NCI-H774 (cell line): ENCODE data around the gene VAMP5.
"Not testable (repeated sequence)": the region's sequence is repeated elsewhere in the genome, so short reads cannot be mapped to it uniquely, and the experiment has no call there.

Experiments used
- DNase-seq: peaks from one replicate; lab custom pipeline; 2025; lab: John Stamatoyannopoulos, UW

VAMP5 gene, protein sequence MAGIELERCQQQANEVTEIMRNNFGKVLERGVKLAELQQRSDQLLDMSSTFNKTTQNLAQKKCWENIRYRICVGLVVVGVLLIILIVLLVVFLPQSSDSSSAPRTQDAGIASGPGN

DNA sequence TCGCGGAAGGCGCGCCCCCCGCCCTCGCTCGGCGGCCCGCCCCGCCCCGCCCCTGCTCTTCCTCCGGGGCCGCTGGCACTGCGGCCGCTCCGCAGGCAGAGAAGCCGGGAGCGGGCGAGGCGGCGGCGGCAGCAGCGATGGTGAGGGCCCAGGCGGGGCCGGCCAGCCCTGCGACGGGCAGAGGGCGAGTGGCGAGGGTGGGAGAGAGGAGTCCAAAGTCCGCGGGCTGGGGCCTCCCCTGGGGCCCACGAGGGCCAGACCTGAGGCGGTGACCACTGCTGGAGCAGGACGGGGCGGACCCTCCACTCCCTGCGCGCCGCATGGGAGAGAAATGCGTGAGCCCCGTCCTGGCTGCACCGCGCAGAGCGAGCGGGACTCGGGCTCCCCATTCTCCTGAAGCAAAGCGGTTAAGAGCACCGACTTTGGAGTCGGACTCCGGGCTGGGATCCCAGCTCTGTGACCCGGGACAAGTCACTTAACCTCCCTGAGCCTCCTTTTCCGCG is at the start of gene VAMP5:
VAMP5 (plus strand) TSS at position 78 of the 503 bp plus-strand sequence; CDS start at position 138, 60 bp downstream.
- DNase-seq, result no peak

DNA sequence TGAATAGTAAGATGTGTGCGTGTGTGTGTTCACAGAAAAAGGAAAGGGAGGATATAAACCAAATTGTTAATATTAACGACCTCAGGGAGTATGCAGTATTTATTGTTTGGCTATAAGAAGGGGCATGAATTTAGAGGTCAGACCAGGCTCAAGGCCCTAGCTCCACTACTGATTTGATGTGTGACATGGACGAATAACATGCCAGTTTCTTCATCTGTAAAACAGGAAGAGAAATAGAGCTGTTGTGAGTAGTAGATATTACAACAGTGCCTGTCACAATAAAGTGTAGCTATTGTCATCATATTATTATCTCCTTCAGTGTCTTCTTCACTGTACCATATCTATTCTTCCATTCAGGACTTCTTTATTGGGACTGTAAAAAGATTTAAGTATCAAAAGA is 49.4 kb upstream of the VAMP5 start:
- DNase-seq, result no peak

DNA sequence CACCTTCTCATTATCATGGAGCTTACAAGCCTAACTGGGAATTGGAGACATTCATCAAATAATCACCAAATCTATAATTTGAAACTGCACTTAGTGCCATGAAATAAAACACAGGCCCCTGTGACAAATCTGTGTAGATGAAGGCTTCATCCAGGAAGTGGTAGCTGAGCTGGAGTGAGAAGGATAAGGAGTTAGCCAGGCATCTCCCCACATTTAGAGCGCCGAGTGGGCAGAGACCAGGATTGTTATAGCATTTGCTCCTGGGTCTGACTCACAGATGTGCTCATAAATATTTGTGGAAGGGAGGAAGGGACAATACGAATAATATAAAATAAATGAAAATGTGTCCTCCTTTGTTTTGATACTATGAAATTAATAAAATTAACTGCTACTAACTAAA is 47.8 kb upstream of the VAMP5 start:
- DNase-seq, result no peak

DNA sequence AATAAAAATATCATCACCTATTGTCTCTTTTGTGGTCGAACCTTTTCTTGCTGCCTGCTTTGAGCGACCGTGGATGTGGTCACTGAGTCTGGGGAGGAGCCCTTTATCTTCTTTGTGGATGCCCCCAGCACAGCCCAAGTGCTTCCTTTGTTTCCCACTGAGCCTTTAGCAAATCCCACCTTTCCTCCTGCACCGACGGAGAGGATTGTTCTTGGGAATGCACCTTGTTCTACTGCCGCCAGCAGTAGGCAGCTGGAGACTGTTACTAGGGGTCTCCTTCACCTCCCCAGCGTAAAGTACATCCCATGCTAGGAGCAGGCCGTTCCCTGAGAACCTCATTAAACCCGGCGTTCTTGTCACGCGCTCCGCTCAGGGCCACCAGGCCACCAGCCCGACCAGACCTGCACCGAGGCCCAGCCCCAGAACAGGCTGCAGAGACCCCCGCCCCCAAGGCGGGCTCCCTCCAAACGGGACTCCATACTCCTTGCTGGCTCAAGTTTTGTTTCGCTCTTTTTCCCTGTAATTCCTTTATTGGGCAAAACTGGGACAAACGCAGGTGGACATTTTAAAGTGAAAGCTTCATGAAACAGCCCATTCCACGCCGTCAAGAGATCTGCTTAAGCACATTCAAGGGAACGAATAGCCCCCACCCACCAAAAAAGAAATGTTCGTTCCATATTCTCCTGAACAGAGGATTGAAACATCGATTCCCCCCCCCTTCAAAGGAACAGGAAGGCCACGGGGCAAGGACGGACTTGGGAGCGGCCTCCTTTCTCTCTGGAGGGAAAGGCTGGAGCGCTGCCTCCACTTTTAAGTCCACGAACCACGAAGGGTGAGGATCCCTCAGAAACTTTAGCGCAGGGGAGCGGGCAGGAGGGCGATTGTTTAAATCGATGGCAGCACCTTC is 46.4 kb upstream of the VAMP5 start:
- DNase-seq, result no peak

DNA sequence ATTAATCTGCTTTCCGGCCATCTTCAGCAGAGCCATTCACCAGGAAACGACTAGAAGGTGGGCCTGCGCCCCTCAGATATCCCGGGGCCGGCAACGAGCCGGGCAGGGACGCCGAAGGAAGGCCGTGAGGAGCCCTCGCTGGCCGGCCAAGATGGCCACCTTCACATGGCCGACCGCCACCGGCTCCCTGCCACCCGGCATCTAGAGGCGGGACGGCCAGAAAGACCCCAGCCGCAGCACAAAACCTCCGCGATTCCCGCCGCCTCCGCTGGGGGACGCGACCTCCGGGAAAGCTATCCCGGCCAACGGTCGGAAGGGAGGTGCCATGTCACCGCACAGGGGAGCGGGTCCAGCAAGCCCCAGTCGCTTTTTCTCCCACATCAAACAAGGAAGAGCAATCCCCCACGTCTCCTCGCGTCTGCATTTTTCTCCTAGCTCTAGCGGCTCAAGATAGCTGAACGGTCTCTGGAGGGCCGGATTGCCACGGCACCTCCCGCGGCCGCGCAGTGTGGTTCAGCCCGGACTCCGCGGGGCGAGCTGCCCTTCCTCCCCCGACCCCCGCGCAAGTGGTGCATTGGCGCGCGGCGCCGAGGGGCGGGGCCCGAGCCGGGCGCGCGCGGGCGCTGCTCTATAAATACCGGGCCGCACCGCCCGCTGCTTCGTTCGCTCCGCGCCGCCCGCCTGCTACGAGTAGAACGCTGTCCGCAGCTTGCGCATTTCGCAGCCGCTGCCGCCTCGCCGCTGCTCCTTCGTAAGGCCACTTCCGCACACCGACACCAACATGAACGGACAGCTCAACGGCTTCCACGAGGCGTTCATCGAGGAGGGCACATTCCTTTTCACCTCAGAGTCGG is 45.5 kb upstream of the VAMP5 start, which contains the start of gene MAT2A:
MAT2A (plus strand) TSS at position 662 of the 854 bp plus-strand sequence; CDS start at position 782, 120 bp downstream.
- peak; percentile 89 for DNase-seq

DNA sequence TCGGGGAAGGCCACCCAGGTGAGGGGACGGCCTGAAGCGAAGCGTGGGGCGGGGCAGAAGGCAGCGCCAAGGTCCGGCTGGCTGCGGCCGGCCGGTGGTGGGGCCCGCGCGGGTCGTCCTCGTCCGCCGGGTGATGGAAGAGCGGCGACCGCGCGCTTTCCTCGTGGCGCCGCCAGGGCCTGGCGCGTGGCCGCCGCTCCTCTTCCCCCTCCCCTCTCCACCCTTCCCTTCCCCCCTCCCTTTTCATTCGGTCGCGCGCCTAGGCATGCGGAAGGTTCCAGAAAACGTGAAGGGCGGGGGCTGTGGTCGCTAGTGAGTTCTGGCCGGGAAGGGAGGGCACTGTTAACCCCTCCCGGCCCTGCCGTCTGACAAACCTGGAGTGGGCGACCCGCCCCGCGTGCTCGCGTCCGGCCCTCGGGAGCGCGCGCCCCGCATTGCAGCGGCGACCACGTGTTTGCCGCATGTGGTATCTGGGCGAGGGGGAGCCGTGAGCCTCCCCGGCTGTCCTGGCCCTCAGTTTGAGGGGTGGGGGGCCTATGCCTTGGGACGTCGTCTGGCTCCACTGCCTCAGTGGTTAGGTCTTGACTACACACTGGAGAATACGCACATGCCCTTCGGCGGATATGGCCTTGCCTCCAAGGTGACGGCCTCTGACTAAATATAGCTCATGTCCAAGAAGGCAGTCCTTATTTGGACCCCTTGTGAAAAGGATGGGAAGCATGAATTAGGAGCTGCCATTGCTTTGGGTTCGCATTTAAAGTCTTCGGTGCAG is 44.7 kb upstream of the VAMP5 start:
- peak; percentile 31 for DNase-seq

DNA sequence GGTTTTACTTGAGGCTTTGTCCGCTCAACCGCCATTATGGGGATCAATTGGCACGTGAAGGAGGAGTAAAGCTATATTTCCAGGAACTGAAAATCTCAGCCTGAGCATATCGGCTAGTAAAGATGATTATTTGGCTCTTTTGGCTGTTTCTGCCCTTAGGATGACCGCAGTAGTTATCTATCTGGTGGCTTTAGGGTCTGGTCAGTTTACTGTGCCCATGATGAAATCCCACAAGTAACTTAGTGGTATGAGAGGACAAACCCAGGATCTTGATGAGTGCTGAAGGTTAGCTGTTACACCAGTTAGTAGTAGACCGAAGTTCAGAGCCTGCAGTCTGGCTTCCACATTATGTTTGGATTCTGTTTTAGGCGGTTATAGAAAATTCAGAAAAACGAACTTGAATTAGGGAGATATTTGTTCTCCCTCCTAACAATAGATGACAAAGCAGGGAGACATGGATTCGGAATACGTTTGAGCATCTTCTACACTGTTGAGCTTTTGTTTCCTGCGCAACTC is 44.0 kb upstream of the VAMP5 start:
- DNase-seq, result no peak

DNA sequence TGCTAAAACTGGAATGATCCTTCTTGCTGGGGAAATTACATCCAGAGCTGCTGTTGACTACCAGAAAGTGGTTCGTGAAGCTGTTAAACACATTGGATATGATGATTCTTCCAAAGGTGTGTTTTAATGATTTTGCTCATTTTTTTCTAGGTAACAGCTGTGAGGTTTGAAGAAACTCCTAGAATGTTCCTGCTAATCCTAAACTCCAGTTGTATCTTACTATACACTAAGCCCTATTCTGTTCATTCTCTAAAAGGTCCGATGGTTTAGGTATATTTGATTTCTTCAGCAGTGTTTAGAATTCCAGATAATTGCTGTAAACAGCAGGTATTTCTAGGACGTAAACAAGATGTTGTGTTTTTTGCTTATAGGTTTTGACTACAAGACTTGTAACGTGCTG is 43.0 kb upstream of the VAMP5 start:
- DNase-seq, result no peak

DNA sequence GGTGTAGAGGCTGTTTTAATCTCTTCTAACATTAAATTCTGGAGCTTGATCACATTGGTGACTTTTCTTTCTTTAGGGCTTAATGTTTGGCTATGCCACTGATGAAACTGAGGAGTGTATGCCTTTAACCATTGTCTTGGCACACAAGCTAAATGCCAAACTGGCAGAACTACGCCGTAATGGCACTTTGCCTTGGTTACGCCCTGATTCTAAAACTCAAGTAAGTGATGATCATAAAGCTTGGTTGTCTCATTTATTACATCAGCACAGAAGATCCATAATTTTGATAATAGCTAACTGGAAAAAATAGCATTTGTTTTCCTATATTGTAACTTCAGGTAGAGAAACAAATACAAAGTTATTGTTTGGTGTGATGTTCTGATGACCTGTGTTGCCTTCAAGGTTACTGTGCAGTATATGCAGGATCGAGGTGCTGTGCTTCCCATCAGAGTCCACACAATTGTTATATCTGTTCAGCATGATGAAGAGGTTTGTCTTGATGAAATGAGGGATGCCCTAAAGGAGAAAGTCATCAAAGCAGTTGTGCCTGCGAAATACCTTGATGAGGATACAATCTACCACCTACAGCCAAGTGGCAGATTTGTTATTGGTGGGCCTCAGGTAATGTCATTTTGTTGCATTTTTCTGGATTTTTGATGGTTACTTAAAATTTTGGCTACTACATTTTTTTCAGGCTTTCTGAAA is 42.3 kb upstream of the VAMP5 start:
- DNase-seq, result no peak

DNA sequence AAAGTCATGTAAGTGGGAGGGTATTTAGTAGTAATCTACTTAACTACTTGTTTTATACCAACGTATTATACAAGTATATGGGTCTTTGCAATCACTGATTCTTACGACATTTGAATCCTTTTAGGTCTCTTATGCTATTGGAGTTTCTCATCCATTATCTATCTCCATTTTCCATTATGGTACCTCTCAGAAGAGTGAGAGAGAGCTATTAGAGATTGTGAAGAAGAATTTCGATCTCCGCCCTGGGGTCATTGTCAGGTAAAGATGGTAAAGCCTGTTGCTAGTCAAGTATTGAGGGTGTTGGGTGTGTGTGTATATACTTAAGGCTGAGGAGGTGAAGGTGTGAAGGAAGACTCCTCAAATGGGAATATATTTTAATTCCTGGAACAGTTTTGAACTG is 41.5 kb upstream of the VAMP5 start:
- DNase-seq, result no peak

DNA sequence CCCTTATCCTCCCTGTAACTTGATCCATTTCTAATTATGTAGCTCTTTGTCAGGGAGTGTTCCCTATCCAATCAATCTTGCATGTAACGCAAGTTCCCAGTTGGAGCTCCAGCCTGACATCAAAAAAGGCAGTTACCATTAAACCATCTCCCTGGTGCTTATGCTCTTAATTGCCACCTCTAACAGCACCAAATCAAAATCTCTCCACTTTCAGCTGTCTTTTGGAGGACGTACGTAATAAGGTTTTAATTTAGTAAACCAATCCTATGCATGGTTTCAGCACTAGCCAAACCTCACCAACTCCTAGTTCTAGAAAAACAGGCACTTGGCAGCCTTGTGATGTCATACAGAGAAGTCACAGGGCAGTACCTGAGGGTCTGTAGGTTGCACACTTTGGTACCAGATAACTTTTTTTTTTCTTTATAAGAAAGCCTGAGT is 40.0 kb upstream of the VAMP5 start:
- not testable (repeated sequence) for DNase-seq

DNA sequence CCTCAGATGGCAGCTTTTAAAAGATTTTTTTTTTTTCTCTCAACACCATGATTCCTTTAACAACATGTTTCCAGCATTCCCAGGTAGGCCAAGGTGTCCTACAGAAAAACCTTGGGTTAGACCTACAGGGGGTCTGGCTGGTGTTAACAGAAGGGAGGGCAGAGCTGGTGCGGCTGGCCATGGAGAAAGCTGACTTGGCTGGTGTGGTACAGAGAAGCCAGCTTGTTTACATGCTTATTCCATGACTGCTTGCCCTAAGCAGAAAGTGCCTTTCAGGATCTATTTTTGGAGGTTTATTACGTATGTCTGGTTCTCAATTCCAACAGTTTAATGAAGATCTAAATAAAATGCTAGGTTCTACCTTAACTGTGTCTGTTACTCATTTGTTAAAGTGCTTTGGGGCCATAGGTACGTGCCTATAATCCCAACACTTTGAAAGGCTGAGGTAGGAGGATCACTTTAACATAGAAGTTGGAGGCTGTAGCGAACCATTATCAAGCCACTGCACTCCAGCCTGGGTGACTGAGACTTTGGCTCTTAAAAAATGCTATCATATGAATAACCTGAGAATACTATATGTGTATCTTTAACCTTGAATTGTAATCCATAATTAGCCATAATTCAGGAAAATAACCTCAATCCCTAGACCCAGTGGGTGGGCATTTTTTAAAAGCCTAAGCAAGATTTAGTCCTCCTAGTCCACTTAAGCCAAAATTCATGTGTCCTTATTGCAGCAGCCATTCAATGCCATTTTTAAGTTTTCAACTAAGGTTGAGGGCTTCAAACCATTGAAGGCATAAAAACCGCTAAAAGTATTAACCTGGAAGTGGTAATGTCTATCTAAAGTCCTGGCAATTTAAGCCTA is 39.1 kb upstream of the VAMP5 start:
- DNase-seq, result not testable (repeated sequence)

DNA sequence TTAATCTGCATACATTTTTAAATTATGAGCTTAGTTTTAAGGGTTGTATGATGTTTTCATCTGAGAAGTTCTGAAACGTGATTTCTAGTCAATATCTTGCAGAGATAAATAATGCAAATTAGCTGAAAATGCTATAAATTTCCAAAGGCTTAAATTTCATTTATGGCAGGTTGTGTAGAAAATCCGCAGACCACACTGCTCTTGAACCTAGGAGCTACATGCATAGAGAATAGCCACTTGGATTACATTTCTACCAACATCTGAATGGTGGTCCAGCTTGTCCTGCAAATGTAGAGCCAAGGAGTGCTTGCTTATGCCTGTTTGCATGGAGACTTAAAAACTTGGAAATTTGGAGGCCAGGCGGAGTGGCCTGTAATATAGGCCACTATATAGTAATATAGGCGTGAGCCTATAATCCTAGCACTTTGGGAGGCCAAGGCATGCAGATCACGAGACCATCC is 38.4 kb upstream of the VAMP5 start:
- no peak for DNase-seq

DNA sequence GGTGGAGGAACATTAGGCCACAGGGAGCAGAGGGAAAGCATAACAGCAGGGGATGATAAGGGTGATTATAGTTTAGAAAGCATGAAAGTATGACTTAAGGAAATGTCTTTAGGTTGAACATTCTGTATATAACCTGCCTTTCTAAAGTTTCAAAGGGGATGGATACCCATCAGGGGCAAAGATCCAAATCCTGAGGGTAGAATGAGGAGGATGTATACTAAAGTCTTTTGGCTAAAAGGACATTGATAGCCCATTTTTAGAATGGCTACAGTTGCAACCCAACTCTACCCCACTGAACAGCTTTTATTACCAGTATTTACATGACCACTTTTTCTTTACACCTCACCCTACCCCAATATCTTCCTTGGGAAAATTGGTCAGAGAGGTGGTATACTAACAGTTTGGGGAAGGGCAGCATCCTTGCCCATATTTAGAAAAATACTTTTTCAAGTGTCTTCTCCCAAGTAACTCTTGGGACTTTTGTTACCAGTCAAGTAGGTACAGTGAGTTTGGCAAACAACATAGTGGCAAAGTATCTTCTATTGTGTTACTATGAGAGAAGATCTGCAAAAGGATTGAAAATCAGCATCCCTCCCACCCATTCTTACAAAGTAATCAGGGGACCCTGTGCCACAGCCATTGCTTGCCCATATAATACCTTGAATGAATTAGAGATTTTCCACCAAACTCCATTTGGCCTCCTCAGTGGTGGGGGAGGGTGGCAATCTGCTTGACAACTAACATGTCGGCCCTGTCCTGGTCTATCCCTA is 37.0 kb upstream of the VAMP5 start:
- no peak for DNase-seq

DNA sequence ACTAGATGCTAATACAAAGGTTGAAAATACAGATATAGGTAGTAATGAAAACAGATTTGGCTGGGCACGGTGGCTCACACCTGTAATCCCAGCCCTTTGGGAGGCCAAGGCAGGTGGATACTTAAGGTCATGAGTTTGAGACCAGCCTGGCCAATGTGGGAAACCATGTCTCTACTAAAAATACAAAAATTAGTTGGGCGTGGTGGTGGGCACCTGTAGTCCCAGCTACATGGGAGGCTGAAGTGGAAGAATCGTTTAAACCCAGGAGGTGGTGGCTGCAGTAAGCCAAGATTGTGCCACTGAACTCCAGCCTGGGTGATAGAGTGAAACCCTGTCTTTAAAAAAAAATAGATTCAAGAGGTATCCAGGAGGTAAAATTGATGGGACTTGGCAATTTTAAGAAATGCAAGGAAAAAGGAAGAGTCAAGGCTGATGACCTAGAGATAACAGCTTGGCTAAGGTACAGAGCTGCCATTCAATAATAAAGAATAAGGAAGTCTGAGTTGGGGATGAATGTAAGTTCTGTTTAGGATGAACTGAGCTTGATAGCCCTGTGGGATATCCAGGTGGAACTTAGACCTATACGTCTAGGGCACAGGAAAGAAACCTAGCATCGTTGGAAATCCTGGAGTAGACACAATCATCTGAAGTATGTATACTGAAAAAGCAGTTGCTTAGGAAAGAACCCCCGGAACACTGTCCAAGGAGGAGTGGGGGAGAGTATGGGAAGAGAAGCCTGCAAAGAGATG is 36.2 kb upstream of the VAMP5 start:
- no peak for DNase-seq

DNA sequence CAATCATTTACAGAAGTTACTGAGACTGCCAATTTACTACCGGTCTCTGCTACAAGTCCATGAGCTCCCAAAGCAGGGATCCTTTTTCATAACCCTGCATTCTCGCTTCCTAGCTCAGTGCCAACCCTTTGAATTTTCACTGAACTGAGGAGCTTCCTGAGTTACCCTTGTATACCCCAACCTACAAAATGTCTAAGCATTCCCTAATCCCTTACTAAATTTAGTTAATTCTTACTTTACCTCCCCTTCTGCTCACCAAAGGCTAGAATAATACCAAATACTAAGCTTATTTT is 35.7 kb upstream of the VAMP5 start:
- DNase-seq, result no peak

DNA sequence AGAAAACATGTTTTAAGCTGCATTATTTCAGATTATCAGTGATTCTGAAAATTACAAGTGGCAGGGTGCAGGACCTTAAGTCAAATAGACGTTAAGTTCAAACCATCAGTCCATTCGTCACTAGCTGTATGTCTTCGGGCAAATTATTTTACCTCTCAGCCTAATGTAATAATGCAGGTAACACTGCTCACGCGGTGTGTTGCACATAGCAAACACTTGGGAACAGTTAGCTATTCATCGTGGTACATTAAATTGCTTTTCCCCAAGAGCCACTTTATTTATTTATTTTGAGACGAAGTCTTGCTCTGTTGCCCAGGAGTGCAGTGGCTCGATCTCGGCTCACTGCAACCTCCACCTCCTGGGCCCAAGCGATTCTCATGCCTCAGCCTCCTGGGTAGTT is 35.1 kb upstream of the VAMP5 start:
- DNase-seq, result no peak

DNA sequence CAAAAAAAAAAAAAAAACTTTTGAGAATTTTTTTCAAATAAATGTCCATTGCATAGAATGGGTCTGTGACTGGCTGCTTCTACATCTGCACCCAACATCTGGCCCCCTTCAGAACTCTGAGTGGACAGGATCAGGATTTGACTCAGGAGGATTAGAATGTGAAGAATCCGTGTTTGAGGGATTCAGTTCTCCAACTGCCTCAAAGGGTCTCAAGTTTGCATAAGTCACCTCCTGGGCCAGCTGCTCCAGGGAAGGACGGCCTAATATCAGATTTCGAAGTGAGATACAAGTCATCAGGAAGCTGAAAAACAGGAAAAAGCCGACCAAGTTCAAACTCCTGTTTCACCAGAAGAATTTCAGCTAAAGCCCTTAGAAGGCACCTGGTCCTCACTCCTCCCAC is 34.4 kb upstream of the VAMP5 start:
- DNase-seq, result no peak
